BLaER1 treated with 17β-estradiol and CSF1 and Interleukin-3, amounts not matched to agents 10 nM and 100 nM (cell line): ENCODE measurements around the gene TGFBR3L.

Experiments
- H3K27ac ChIP-seq, 11 experiments: shearing (Covaris generic); formaldehyde crosslinking; 2 replicates each; pipeline ENCODE4 v1.8.1; 2022
- H3K27me3 ChIP-seq, 11 experiments: shearing (Covaris generic); formaldehyde crosslinking; 2 replicates each; pipeline ENCODE4 v1.8.1; 2022
- H3K36me3 ChIP-seq, 11 experiments: shearing (Covaris generic); formaldehyde crosslinking; 2 replicates each; pipeline ENCODE4 v1.8.1; 2022
- H3K4me1 ChIP-seq, 10 experiments: shearing (Covaris generic); formaldehyde crosslinking; 2 replicates each; pipeline ENCODE4 v1.8.1; 2022
- H3K4me2 ChIP-seq, 11 experiments: shearing (Covaris generic); formaldehyde crosslinking; 2 replicates each; pipeline ENCODE4 v1.8.1; 2022
- H3K4me3 ChIP-seq, 10 experiments: shearing (Covaris generic); formaldehyde crosslinking; 2 replicates each; pipeline ENCODE4 v1.8.1; 2022
- H3K9ac ChIP-seq, 11 experiments: shearing (Covaris generic); formaldehyde crosslinking; 2 replicates each; pipeline ENCODE4 v1.8.1; 2022
- H3K9me3 ChIP-seq, 11 experiments: shearing (Covaris generic); formaldehyde crosslinking; replicated peaks in 1 of 11; 2 replicates each; pipeline ENCODE4 v1.8.1; 2022
- H4K20me1 ChIP-seq, 11 experiments: shearing (Covaris generic); formaldehyde crosslinking; 2 replicates each; pipeline ENCODE4 v1.8.1; 2022
- Cebpa-rat ChIP-seq, 11 experiments: shearing (Covaris generic); IDR thresholded peaks; 2 replicates each; pipeline ENCODE4 v1.8.1; 2022

The TGFBR3L gene

GRCh38 chr19:7911508-7912143 lies 3.0 kb upstream of the TGFBR3L start:
- H3K4me2 ChIP-seq: peak overlapping the region; percentile 48 to 99 (median 85)
- H3K27ac ChIP-seq: no peak overlapping the region
- H3K36me3 ChIP-seq: peaks cover 27 to 63% (median 37%) of the 10 kb centered on the region in 11 experiments
- peaks cover 38 to 49% (median 41%) of the 10 kb centered on the region in 11 experiments for H3K27me3 ChIP-seq
- peaks cover 81 to 100% (median 98%) of the 10 kb centered on the region in 11 experiments for H4K20me1 ChIP-seq
- H3K4me1 ChIP-seq: peaks cover 39 to 90% (median 84%) of the 10 kb centered on the region in 10 experiments
- peak overlapping the region in 3 of 10 experiments; percentile 4 to 36 (median 24); a peak in 3 of 20 replicates for H3K4me3 ChIP-seq
- no peak for TF ChIP-seq Cebpa-rat (IDR thresholded peaks at IDR 0.05)
- H3K9ac ChIP-seq: peak overlapping the region in 5 of 11 experiments; percentile 2 to 60 (median 50); a peak in 8 of 22 replicates
- no peaks in the 10 kb centered on the region for H3K9me3 ChIP-seq

DNA sequence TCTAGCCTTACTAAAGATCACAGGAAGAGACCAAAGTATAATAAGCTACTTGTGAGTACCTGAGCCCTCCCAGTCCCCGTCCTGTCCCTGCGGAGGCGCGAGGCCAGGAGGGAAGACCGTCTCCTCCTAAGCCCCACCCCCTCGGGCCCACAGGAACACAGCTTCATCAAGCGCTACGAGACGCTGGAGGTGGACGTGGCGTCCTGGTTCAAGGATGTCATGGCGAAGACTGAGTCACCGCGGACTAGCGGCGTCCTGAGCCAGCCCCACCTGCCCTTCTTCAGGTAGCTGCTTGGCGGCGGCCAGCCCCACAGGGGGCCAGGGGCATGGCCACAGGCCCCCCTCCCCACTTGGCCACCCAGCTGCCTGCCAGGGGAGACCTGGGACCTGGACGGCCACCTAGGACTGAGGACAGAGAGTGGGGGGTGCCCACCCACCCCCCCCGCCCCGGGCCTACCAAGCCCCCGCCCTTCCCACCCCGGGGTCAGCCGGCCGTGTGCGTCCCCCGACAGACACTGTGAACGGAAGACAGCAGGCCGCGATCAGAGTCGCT lies 2.4 kb upstream of the TGFBR3L start:
- TF ChIP-seq Cebpa-rat (IDR thresholded peaks at IDR 0.05): no peak
- H3K9ac ChIP-seq: peak overlapping the region in 6 of 11 experiments; percentile 2 to 60 (median 46); a peak in 11 of 22 replicates
- peak overlapping the region in 3 of 11 experiments; percentile 30 to 53 (median 44); a peak in 3 of 22 replicates for H3K27ac ChIP-seq
- peaks cover 39 to 90% (median 84%) of the 10 kb centered on the region in 10 experiments for H3K4me1 ChIP-seq
- peaks cover 27 to 62% (median 37%) of the 10 kb centered on the region in 11 experiments for H3K36me3 ChIP-seq
- peaks cover 44 to 55% (median 47%) of the 10 kb centered on the region in 11 experiments for H3K27me3 ChIP-seq
- peaks cover 75 to 100% (median 98%) of the 10 kb centered on the region in 11 experiments for H4K20me1 ChIP-seq
- H3K9me3 ChIP-seq: no peaks in the 10 kb centered on the region
- peak overlapping the region; percentile 48 to 99 (median 85) for H3K4me2 ChIP-seq
- H3K4me3 ChIP-seq: peak overlapping the region in 3 of 10 experiments; percentile 4 to 36 (median 24); a peak in 3 of 20 replicates

DNA sequence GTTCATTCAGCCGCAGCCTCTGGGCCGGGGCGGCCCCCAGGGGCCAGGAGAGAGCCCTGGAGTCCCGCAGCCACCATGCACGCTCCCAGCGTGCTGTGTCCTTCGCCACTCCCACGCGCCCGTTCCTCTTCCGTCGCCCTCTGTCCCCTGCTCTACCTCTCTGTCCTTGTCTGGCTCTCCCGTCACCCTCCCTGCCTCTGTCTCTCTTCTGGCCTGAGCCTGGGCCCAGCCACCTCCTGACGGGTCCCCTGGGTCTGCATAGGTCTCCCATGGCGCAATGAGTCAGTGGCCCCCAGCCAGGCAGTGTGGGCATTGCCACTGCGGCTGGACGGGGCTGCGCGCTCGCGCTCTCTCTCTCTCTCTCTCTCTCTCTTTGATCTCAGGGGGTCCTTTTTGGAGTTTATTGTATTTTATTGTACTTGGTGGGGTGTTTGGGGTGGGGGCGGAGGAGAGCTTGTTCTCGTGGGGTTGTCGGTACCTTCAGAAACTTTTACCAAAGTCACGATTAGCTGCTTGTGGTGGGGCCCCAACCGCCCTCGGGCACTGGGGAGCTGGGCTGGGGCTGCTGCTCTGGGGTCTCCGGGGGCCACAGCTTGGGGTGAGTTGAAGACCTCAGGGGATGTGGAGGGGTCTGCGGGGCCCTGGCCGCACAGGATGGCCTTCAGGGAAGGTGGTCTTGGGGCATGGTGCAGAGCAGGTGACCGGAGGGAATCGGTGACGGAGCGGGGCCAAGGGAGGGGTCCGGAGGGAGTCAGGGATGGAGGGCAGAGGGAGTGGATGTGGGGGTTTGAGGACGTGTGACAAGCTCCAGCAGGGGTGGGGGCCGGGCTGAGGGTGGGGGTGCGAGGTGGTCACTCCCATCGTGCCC lies 1.7 kb upstream of the TGFBR3L start:
- Histone ChIP-seq H3K4me3 (0 out of 20 replicates have a peak overlapping the region, but pooled peaks of 1 of the 10 experiments have one; percentile 26), H3K4me2 (peak overlapping the region; percentile 26 to 99 (median 85); a peak in 20 of 22 replicates), H3K36me3 (peaks cover 27 to 62% (median 37%) of the 10 kb centered on the region in 11 experiments), H4K20me1 (peaks cover 67 to 100% (median 98%) of the 10 kb centered on the region in 11 experiments), H3K27ac (no peak overlapping the region; a peak in 2 of 22 replicates), H3K4me1 (peaks cover 39 to 90% (median 84%) of the 10 kb centered on the region in 10 experiments), H3K9ac (peak overlapping the region in 5 of 11 experiments; percentile 13 to 57 (median 42); a peak in 5 of 22 replicates), H3K9me3 (no peaks in the 10 kb centered on the region), H3K27me3 (peaks cover 51 to 62% (median 54%) of the 10 kb centered on the region in 11 experiments)
- no peak for TF ChIP-seq Cebpa-rat (IDR thresholded peaks at IDR 0.05)

DNA sequence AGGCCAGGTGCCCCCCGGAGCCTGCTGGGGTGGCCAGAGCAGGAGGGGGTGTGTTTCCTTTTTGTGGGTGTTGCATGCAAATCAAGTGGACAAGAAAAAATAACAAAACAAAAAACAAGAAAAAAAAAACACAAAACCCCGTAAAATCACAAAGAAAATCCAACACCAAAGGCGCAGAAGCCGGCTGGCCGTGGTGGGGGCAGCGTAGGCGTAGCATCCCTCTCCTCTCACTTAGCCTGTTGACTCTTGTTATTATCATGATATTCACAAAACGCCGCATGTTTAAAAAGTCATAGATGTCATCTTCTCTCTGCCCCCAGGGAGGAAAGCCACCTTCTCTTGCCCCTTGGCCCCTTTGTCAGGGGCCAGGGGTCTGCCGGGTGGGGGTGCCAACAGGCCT lies 978 bp upstream of the TGFBR3L start:
- H3K9me3 ChIP-seq: no peaks in the 10 kb centered on the region
- no peak overlapping the region for H3K4me3 ChIP-seq
- no peak overlapping the region for H3K9ac ChIP-seq
- H3K4me1 ChIP-seq: peaks cover 43 to 88% (median 80%) of the 10 kb centered on the region in 10 experiments
- H3K36me3 ChIP-seq: peaks cover 27 to 59% (median 37%) of the 10 kb centered on the region in 11 experiments
- peaks cover 58 to 69% (median 61%) of the 10 kb centered on the region in 11 experiments for H3K27me3 ChIP-seq
- TF ChIP-seq Cebpa-rat (IDR thresholded peaks at IDR 0.05): no peak
- H3K4me2 ChIP-seq: peak overlapping the region in 5 of 11 experiments; percentile 85 to 99 (median 88); a peak in 7 of 22 replicates
- H4K20me1 ChIP-seq: peaks cover 60 to 100% (median 94%) of the 10 kb centered on the region in 11 experiments
- no peak overlapping the region for H3K27ac ChIP-seq

GRCh38 chr19:7914099-7914498 lies 531 bp upstream of the TGFBR3L start:
- Histone ChIP-seq H3K9me3 (no peaks in the 10 kb centered on the region), H3K27me3 (peaks cover 62 to 74% (median 66%) of the 10 kb centered on the region in 11 experiments), H3K4me2 (0 out of 22 replicates have a peak overlapping the region, but pooled peaks of 1 of the 11 experiments have one; percentile 88), H3K27ac (no peak overlapping the region), H3K4me1 (peaks cover 48 to 88% (median 76%) of the 10 kb centered on the region in 10 experiments), H3K36me3 (peaks cover 25 to 54% (median 34%) of the 10 kb centered on the region in 11 experiments), H3K4me3 (no peak overlapping the region), H3K9ac (no peak overlapping the region), H4K20me1 (peaks cover 56 to 99% (median 92%) of the 10 kb centered on the region in 11 experiments)
- no peak for TF ChIP-seq Cebpa-rat (IDR thresholded peaks at IDR 0.05)

- Histone ChIP-seq H3K4me3 (peak overlapping the region; percentile 49 to 68 (median 54)), H3K4me2 (peak overlapping the region; percentile 79 to 100 (median 90)), H3K9me3 (no peaks in the 10 kb centered on the region), H3K27ac (no peak overlapping the region), H3K4me1 (peaks cover 56 to 83% (median 72%) of the 10 kb centered on the region in 10 experiments), H3K27me3 (peaks cover 71 to 82% (median 75%) of the 10 kb centered on the region in 11 experiments), H3K36me3 (peaks cover 14 to 40% (median 23%) of the 10 kb centered on the region in 11 experiments), H3K9ac (peak overlapping the region in 9 of 11 experiments; percentile 38 to 70 (median 60); a peak in 15 of 22 replicates), H4K20me1 (peaks cover 42 to 92% (median 78%) of the 10 kb centered on the region in 11 experiments)
- TF ChIP-seq Cebpa-rat (IDR thresholded peaks at IDR 0.05): no peak
These were observed 846 bp downstream of the TGFBR3L start for GRCh38 chr19:7915250-7916102.

GRCh38 chr19:7916103-7916954 lies 1.7 kb downstream of the TGFBR3L start:
- Histone ChIP-seq H4K20me1 (peaks cover 34 to 88% (median 74%) of the 10 kb centered on the region in 11 experiments), H3K27ac (no peak overlapping the region), H3K36me3 (peaks cover 6 to 32% (median 14%) of the 10 kb centered on the region in 11 experiments), H3K9me3 (no peaks in the 10 kb centered on the region), H3K27me3 (peaks cover 71 to 82% (median 75%) of the 10 kb centered on the region in 11 experiments), H3K4me3 (peak overlapping the region; percentile 49 to 68 (median 54)), H3K4me2 (peak overlapping the region; percentile 79 to 100 (median 90)), H3K9ac (peak overlapping the region; percentile 8 to 70 (median 54); a peak in 19 of 22 replicates), H3K4me1 (peaks cover 56 to 80% (median 68%) of the 10 kb centered on the region in 10 experiments)
- TF ChIP-seq Cebpa-rat (IDR thresholded peaks at IDR 0.05): no peak
